Measurements from ENCODE around the gene CENPC. TPM values are rescaled to one million over a fixed set of nuclear protein-coding genes. Genes with fewer than 3 reads are reported as not detected.

Gene CENPC
- total RNA-seq, 1 experiment from 2014 or later = 19.7 TPM

DNA sequence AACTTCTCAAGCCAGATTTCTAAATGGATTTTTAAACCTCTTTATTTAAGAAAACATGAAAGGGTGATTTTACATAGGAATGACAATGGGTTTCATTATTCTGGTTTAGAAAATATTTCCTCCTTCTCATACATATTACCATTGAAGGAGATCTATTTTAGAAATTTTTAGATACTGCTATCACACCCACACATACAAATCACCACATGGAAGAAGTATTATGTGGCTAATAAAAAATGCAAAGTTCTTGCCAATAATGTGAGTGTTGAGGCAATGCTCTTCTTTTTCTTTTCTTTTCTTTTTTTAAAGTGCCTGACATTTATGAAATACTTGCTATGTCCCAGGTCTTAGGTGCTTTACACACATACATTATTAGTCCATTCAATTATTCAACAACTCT lies 20.0 kb upstream of the CENPC start:
- H3K36me3 Mint-ChIP-seq (ENCODE audit: insufficient read depth, unreplicated experiment) = no peaks in the 10 kb centered on the region
- CTCF ChIA-PET = no interaction called here
- no peak for DNase-seq
- intact Hi-C loops (cut with micrococcal nuclease; ENCODE audit: unreplicated experiment) = no loop called here
- H3K27ac Mint-ChIP-seq (ENCODE audit: unreplicated experiment) = no peak overlapping the region
- no peaks in the 10 kb centered on the region for H3K27me3 ChIP-seq (replicated peaks; ENCODE audit: control insufficient read depth, insufficient read depth, low read length)
- no TSS peak for BruUV-seq (replicated peaks)
- TF ChIP-seq, protein P1, sequence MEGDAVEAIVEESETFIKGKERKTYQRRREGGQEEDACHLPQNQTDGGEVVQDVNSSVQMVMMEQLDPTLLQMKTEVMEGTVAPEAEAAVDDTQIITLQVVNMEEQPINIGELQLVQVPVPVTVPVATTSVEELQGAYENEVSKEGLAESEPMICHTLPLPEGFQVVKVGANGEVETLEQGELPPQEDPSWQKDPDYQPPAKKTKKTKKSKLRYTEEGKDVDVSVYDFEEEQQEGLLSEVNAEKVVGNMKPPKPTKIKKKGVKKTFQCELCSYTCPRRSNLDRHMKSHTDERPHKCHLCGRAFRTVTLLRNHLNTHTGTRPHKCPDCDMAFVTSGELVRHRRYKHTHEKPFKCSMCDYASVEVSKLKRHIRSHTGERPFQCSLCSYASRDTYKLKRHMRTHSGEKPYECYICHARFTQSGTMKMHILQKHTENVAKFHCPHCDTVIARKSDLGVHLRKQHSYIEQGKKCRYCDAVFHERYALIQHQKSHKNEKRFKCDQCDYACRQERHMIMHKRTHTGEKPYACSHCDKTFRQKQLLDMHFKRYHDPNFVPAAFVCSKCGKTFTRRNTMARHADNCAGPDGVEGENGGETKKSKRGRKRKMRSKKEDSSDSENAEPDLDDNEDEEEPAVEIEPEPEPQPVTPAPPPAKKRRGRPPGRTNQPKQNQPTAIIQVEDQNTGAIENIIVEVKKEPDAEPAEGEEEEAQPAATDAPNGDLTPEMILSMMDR (IDR thresholded peaks at IDR 0.05; ENCODE audit: insufficient read depth in 1 of 2, low read depth in 1 of 2, low read length in 1 of 2, severe bottlenecking in 1 of 2, unreplicated experiment in 1 of 2) = no peak
- H3K27me3 Mint-ChIP-seq (ENCODE audit: insufficient read depth, unreplicated experiment) = no peaks in the 10 kb centered on the region
- no peaks in the 10 kb centered on the region for H3K36me3 ChIP-seq (ENCODE audit: control insufficient read depth, insufficient read depth, low read length)
- no peak overlapping the region for H3K4me3 Mint-ChIP-seq (ENCODE audit: unreplicated experiment)
- no peaks in the 10 kb centered on the region for H3K4me1 Mint-ChIP-seq (ENCODE audit: low read depth, unreplicated experiment)
- no peak overlapping the region for H3K4me3 ChIP-seq (ENCODE audit: low read depth, low read length)
- no peaks in the 10 kb centered on the region for H3K4me1 ChIP-seq
- no peaks in the 10 kb centered on the region for H3K9me3 Mint-ChIP-seq (ENCODE audit: unreplicated experiment)
- H3K9me3 ChIP-seq = no peaks in the 10 kb centered on the region
- POLR2A ChIA-PET = no interaction called here

DNA sequence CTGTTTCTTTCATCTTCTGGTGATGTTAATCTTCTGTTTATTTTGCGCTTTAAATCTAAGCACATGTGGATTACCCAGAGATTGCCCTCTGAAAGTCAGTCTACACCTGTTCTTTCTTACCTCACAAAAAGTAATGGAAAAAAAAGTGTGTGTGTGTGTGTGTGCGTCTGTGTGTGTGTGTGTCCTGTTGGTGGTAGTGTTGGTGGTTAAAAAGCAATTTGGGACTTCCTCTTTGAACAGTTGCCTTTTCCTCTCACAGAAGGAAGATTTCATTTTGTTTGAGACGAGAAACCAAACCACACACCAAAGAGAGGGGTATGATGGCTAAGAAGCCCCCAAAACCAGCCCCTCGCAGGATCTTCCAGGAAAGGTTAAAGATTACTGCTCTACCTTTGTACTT lies 13.2 kb upstream of the CENPC start, which contains the start of gene STAP1:
TSS of gene STAP1 (plus strand) at position 235 of the 400 bp plus-strand sequence. CDS start at position 318, 83 bp downstream.
- POLR2A ChIA-PET = no interaction called here
- H3K27ac Mint-ChIP-seq (ENCODE audit: unreplicated experiment) = no peak within 1 kb of the TSS
- no peaks in the 10 kb centered on the region for H3K9me3 Mint-ChIP-seq (ENCODE audit: unreplicated experiment)
- Histone ChIP-seq H3K4me1 (no peaks in the 10 kb centered on the region), H3K4me3 (ENCODE audit: low read depth, low read length) (no peak within 1 kb of the TSS), H3K36me3 (ENCODE audit: control insufficient read depth, insufficient read depth, low read length) (no peaks in the 10 kb centered on the region), H3K9me3 (no peaks in the 10 kb centered on the region), H3K27me3 (replicated peaks; ENCODE audit: control insufficient read depth, insufficient read depth, low read length) (no peaks in the 10 kb centered on the region)
- no TSS peak for BruUV-seq (replicated peaks)
- no peaks in the 10 kb centered on the region for H3K36me3 Mint-ChIP-seq (ENCODE audit: insufficient read depth, unreplicated experiment)
- no peak within 1 kb of the TSS for H3K4me3 Mint-ChIP-seq (ENCODE audit: unreplicated experiment)
- TF ChIP-seq, protein P1 (IDR thresholded peaks at IDR 0.05; ENCODE audit: insufficient read depth in 1 of 2, low read depth in 1 of 2, low read length in 1 of 2, severe bottlenecking in 1 of 2, unreplicated experiment in 1 of 2) = no peak
- CTCF ChIA-PET = no interaction called here
- peak in 1 of 2 experiments; percentile 29 for DNase-seq
- intact Hi-C loops (cut with micrococcal nuclease; ENCODE audit: unreplicated experiment) = no loop called here
- H3K4me1 Mint-ChIP-seq (ENCODE audit: low read depth, unreplicated experiment) = peaks cover 8% of the 10 kb centered on the region
- peaks cover 4% of the 10 kb centered on the region for H3K27me3 Mint-ChIP-seq (ENCODE audit: insufficient read depth, unreplicated experiment)

DNA sequence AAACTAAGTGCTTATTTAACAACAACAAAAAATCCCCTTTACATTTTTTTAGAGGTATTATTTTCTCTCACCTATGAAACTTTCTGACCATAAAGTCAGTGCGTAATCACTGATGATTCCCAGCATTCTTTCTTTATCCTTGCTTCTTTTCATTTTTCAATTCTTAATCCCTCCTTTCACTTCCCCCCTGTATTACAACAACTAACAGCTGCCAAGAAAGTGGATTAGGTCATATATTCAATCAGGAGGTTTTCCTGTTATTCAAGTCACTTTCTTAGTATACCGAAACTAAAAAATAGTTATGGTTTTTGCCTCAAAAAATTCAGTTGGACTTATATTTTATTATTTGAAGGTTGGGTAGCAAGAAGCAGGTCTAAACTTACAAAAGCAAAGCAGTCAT lies 11.1 kb upstream of the CENPC start:
- H3K27me3 ChIP-seq (replicated peaks; ENCODE audit: control insufficient read depth, insufficient read depth, low read length) = no peaks in the 10 kb centered on the region
- H3K9me3 ChIP-seq = no peaks in the 10 kb centered on the region
- intact Hi-C loops (cut with micrococcal nuclease; ENCODE audit: unreplicated experiment) = no loop called here
- no peak overlapping the region for H3K4me3 ChIP-seq (ENCODE audit: low read depth, low read length)
- DNase-seq = no peak
- POLR2A ChIA-PET = no interaction called here
- H3K36me3 ChIP-seq (ENCODE audit: control insufficient read depth, insufficient read depth, low read length) = no peaks in the 10 kb centered on the region
- Mint-ChIP-seq H3K27ac (ENCODE audit: unreplicated experiment) (no peak overlapping the region), H3K36me3 (ENCODE audit: insufficient read depth, unreplicated experiment) (no peaks in the 10 kb centered on the region), H3K9me3 (ENCODE audit: unreplicated experiment) (no peaks in the 10 kb centered on the region), H3K4me1 (ENCODE audit: low read depth, unreplicated experiment) (peaks cover 8% of the 10 kb centered on the region), H3K27me3 (ENCODE audit: insufficient read depth, unreplicated experiment) (peaks cover 4% of the 10 kb centered on the region), H3K4me3 (ENCODE audit: unreplicated experiment) (no peak overlapping the region)
- CTCF ChIA-PET = no interaction called here
- no TSS peak for BruUV-seq (replicated peaks)
- TF ChIP-seq, protein P1 (IDR thresholded peaks at IDR 0.05; ENCODE audit: insufficient read depth in 1 of 2, low read depth in 1 of 2, low read length in 1 of 2, severe bottlenecking in 1 of 2, unreplicated experiment in 1 of 2) = no peak
- no peaks in the 10 kb centered on the region for H3K4me1 ChIP-seq

Data from Caco-2 (cell line).